SK-N-MC (cell line): ENCODE measurements around the gene TMED3.

Experiments used
- EZH2 ChIP-seq: fragments of 200-600 bp; sonication (generic); IDR thresholded peaks from one replicate; pipeline ENCODE4 v1.6.1; 2017; ENCODE audit warnings: antibody characterized with exemption
- FOXP2 ChIP-seq: optimal IDR thresholded peaks from 2 replicates; pipeline ENCODE3; 2011; ENCODE audit warnings: mild to moderate bottlenecking, moderate library complexity; ENCODE audit not compliant: insufficient read depth; ENCODE audit errors: extremely low read length, control extremely low read depth
- POLR2AphosphoS5 ChIP-seq: IDR thresholded peaks from 2 replicates; pipeline ENCODE4 v1.6.1; 2012; ENCODE audit warnings: mild to moderate bottlenecking, low read depth, low read length, borderline replicate concordance

- TF ChIP-seq POLR2AphosphoS5 (no peak), EZH2 (no peak), FOXP2 (no peak)
These were observed 61.5 kb downstream of the TMED3 start for GRCh38 chr15:79372428-79372827.
